Mucosa of rectum (tissue), 2 donors: ENCODE results near the gene TXNDC2.
"Not testable (repeated sequence)": the region's sequence is repeated elsewhere in the genome, so short reads cannot be mapped to it uniquely, and the experiment has no call there.

Source experiments
- H3K27ac ChIP-seq, 2 donors: one replicate each; pipeline ENCODE4 v1.7.0; 2013; ENCODE audit warnings: inconsistent platforms in 2 of 2, low read depth in 2 of 2, low read length in 2 of 2
- H3K27me3 ChIP-seq, 2 donors: one replicate each; pipeline ENCODE4 v1.7.0; 2013; ENCODE audit warnings: low read length in 2 of 2; ENCODE audit not compliant: control insufficient read depth in 2 of 2, insufficient read depth in 2 of 2
- H3K36me3 ChIP-seq, 2 donors: one replicate each; pipeline ENCODE4 v1.7.0; 2013; ENCODE audit warnings: low read length in 2 of 2; ENCODE audit not compliant: control insufficient read depth in 2 of 2, insufficient read depth in 2 of 2
- H3K4me1 ChIP-seq, 2 donors: one replicate each; pipeline ENCODE4 v1.7.0; 2013; ENCODE audit warnings: low read length in 2 of 2, mild to moderate bottlenecking in 1 of 2; ENCODE audit not compliant: control insufficient read depth in 2 of 2, insufficient read depth in 2 of 2
- H3K4me3 ChIP-seq, 2 donors: one replicate each; pipeline ENCODE4 v1.7.0; 2013; ENCODE audit warnings: low read length in 2 of 2
- H3K9ac ChIP-seq, 2 donors: one replicate each; pipeline ENCODE4 v1.7.0; 2013; ENCODE audit warnings: low read length in 2 of 2, low read depth in 1 of 2, mild to moderate bottlenecking in 1 of 2
- H3K9me3 ChIP-seq, 2 donors: one replicate each; pipeline ENCODE4 v1.7.0; 2013; ENCODE audit warnings: low read length in 2 of 2; ENCODE audit not compliant: control insufficient read depth in 2 of 2
- donor health status: healthy.
- donor health status: Normal muscosa, but diverticular disease.

The TXNDC2 gene

GRCh38 chr18:9897787-9898291 lies 12.1 kb downstream of the TXNDC2 start:
- not testable (repeated sequence) for H3K27me3 ChIP-seq, H3K4me3 ChIP-seq, H3K9ac ChIP-seq

GRCh38 chr18:9898792-9899549 lies 13.2 kb downstream of the TXNDC2 start:
- Histone ChIP-seq H3K36me3 (no peaks in the 10 kb centered on the region), H3K9ac (no peak overlapping the region), H3K27ac (peak overlapping the region; percentile 56 to 58), H3K4me3 (no peak overlapping the region), H3K9me3 (no peaks in the 10 kb centered on the region), H3K4me1 (peaks cover 0 to 5% of the 10 kb centered on the region in 2 donors), H3K27me3 (no peaks in the 10 kb centered on the region)

More at GRCh38 chr18:9897787-9898291, 12.1 kb downstream of the TXNDC2 start:
- not testable (repeated sequence) for H3K4me1 ChIP-seq, H3K36me3 ChIP-seq, H3K9me3 ChIP-seq, H3K27ac ChIP-seq

- not testable (repeated sequence) for H3K36me3 ChIP-seq, H3K9ac ChIP-seq, H3K27me3 ChIP-seq, H3K9me3 ChIP-seq, H3K4me3 ChIP-seq, H3K4me1 ChIP-seq
- peak overlapping the region in 1 of 2 donors; percentile 58 for H3K27ac ChIP-seq
Observed at GRCh38 chr18:9899550-9899930, 13.8 kb downstream of the TXNDC2 start.

- H3K36me3 ChIP-seq: no peaks in the 10 kb centered on the region
- peaks cover 0 to 5% of the 10 kb centered on the region in 2 donors for H3K4me1 ChIP-seq
- no peak overlapping the region for H3K4me3 ChIP-seq
- H3K9me3 ChIP-seq: no peaks in the 10 kb centered on the region
- no peak overlapping the region for H3K27ac ChIP-seq
- no peak overlapping the region for H3K9ac ChIP-seq
- H3K27me3 ChIP-seq: no peaks in the 10 kb centered on the region
Observed at GRCh38 chr18:9900699-9901098, 14.9 kb downstream of the TXNDC2 start.

GRCh38 chr18:9901377-9901776 lies 15.6 kb downstream of the TXNDC2 start:
- peaks cover 0 to 5% of the 10 kb centered on the region in 2 donors for H3K4me1 ChIP-seq
- no peaks in the 10 kb centered on the region for H3K9me3 ChIP-seq
- H3K27me3 ChIP-seq: no peaks in the 10 kb centered on the region
- no peak overlapping the region for H3K4me3 ChIP-seq
- H3K36me3 ChIP-seq: no peaks in the 10 kb centered on the region
- no peak overlapping the region for H3K27ac ChIP-seq
- H3K9ac ChIP-seq: no peak overlapping the region

GRCh38 chr18:9902264-9902663 lies 16.5 kb downstream of the TXNDC2 start:
- not testable (repeated sequence) for H3K36me3 ChIP-seq, H3K27me3 ChIP-seq, H3K27ac ChIP-seq, H3K4me3 ChIP-seq, H3K9me3 ChIP-seq, H3K4me1 ChIP-seq, H3K9ac ChIP-seq

- no peaks in the 10 kb centered on the region for H3K36me3 ChIP-seq
- H3K4me1 ChIP-seq: peaks cover 0 to 5% of the 10 kb centered on the region in 2 donors
- no peaks in the 10 kb centered on the region for H3K9me3 ChIP-seq
- no peak overlapping the region for H3K9ac ChIP-seq
- no peak overlapping the region for H3K4me3 ChIP-seq
- H3K27ac ChIP-seq: no peak overlapping the region
- H3K27me3 ChIP-seq: no peaks in the 10 kb centered on the region
Observed at GRCh38 chr18:9902832-9903231, 17.1 kb downstream of the TXNDC2 start.

- Histone ChIP-seq H3K9me3 (no peaks in the 10 kb centered on the region), H3K4me1 (no peaks in the 10 kb centered on the region), H3K4me3 (no peak overlapping the region), H3K27me3 (no peaks in the 10 kb centered on the region), H3K36me3 (no peaks in the 10 kb centered on the region), H3K9ac (no peak overlapping the region), H3K27ac (no peak overlapping the region)
Observed at GRCh38 chr18:9905401-9905922, 19.7 kb downstream of the TXNDC2 start.

GRCh38 chr18:9906481-9906880 lies 20.7 kb downstream of the TXNDC2 start:
- Histone ChIP-seq H3K4me1 (no peaks in the 10 kb centered on the region), H3K36me3 (no peaks in the 10 kb centered on the region), H3K27ac (no peak overlapping the region), H3K9me3 (no peaks in the 10 kb centered on the region), H3K27me3 (no peaks in the 10 kb centered on the region), H3K9ac (no peak overlapping the region), H3K4me3 (no peak overlapping the region)

- H3K4me3 ChIP-seq: no peak overlapping the region
- H3K27ac ChIP-seq: no peak overlapping the region
- no peaks in the 10 kb centered on the region for H3K27me3 ChIP-seq
- no peaks in the 10 kb centered on the region for H3K9me3 ChIP-seq
- H3K36me3 ChIP-seq: no peaks in the 10 kb centered on the region
- H3K4me1 ChIP-seq: peaks cover 0 to under 1% of the 10 kb centered on the region in 2 donors
- no peak overlapping the region for H3K9ac ChIP-seq
Observed at GRCh38 chr18:9907867-9908266, 22.1 kb downstream of the TXNDC2 start.
